DND-41 (cell line): Measurements from ENCODE around the gene DUSP8.

Source experiments
- ATAC-seq: fragments of 200-7000 bp; cut with Tn5 transposase; 3 replicates; pipeline ENCODE4 v1.9.1; 2021; ENCODE audit warnings: low read depth; ENCODE audit not compliant: insufficient read depth
- DNase-seq: peaks from one replicate; pipeline ENCODE4 v3.0.0-alpha.2; 2020
- H2AFZ ChIP-seq: 2 replicates; pipeline ENCODE4 v1.6.0; 2012; ENCODE audit warnings: low read depth, low read length
- H3K27ac ChIP-seq: 2 replicates; pipeline ENCODE4 v1.5.1; 2012; ENCODE audit warnings: low read length, inconsistent platforms
- H3K27me3 ChIP-seq: fragments of 200-600 bp; sonication (generic); 2 replicates; pipeline ENCODE4 v1.6.0; 2012; ENCODE audit warnings: low read length, mild to moderate bottlenecking, inconsistent platforms; ENCODE audit not compliant: insufficient read depth, poor library complexity
- H3K36me3 ChIP-seq: 2 replicates; pipeline ENCODE4 v1.5.1; 2012; ENCODE audit warnings: low read length, inconsistent platforms; ENCODE audit not compliant: insufficient read depth
- H3K4me1 ChIP-seq: 2 replicates; pipeline ENCODE4 v1.5.1; 2012; ENCODE audit warnings: mild to moderate bottlenecking, low read length; ENCODE audit not compliant: insufficient read depth
- H3K4me2 ChIP-seq: 2 replicates; pipeline ENCODE4 v1.6.0; 2012; ENCODE audit warnings: mild to moderate bottlenecking, moderate library complexity, low read length, inconsistent platforms; ENCODE audit not compliant: insufficient read depth
- H3K4me3 ChIP-seq, 2 experiments: fragments of 200-600 bp in 1 of 2; shearing (Covaris generic) in 1 of 2; 2 replicates each; pipeline ENCODE4 v1.5.1; 2012 to 2016; ENCODE audit warnings: inconsistent platforms in 2 of 2, low read length in 2 of 2, mild to moderate bottlenecking in 2 of 2, low read depth in 1 of 2, moderate library complexity in 1 of 2
- H3K79me2 ChIP-seq: 2 replicates; pipeline ENCODE4 v1.6.0; 2012; ENCODE audit warnings: low read length, inconsistent platforms; ENCODE audit not compliant: insufficient read depth
- H3K9ac ChIP-seq: 2 replicates; pipeline ENCODE4 v1.6.0; 2012; ENCODE audit warnings: low read depth, mild to moderate bottlenecking, inconsistent platforms, low read length, moderate library complexity
- H3K9me3 ChIP-seq: 2 replicates; pipeline ENCODE4 v1.5.1; 2012; ENCODE audit warnings: low read length, moderate library complexity, mild to moderate bottlenecking, inconsistent platforms; ENCODE audit not compliant: insufficient read depth, severe bottlenecking
- H4K20me1 ChIP-seq: 2 replicates; pipeline ENCODE4 v1.6.0; 2012; ENCODE audit warnings: low read length; ENCODE audit not compliant: insufficient read depth
- CTCF ChIP-seq: IDR thresholded peaks from 2 replicates; pipeline ENCODE4 v1.5.1; 2012; ENCODE audit warnings: borderline replicate concordance, low read length, moderate library complexity, mild to moderate bottlenecking; ENCODE audit not compliant: poor library complexity, severe bottlenecking; ENCODE audit errors: extremely low read depth
- EZH2 ChIP-seq: IDR thresholded peaks from 3 replicates; pipeline ENCODE4 v1.6.1; 2012; ENCODE audit warnings: borderline replicate concordance, low read depth, mild to moderate bottlenecking, moderate library complexity, low read length, inconsistent platforms; ENCODE audit not compliant: severe bottlenecking

Gene DUSP8

GRCh38 chr11:1528710-1529109 lies 43.4 kb downstream of the DUSP8 start:
- H3K4me1 ChIP-seq = no peaks in the 10 kb centered on the region
- H3K79me2 ChIP-seq = peaks cover 96% of the 10 kb centered on the region
- no peak for DNase-seq
- no peaks in the 10 kb centered on the region for H3K9me3 ChIP-seq
- H3K4me3 ChIP-seq = no peak overlapping the region
- ATAC-seq = no peak
- 0 out of 2 replicates have a peak, but pooled peaks cover 3% of the 10 kb centered on the region for H3K36me3 ChIP-seq
- H3K27ac ChIP-seq = no peak overlapping the region
- no peak overlapping the region for H3K4me2 ChIP-seq
- no peaks in the 10 kb centered on the region for H3K27me3 ChIP-seq
- H3K9ac ChIP-seq = no peak overlapping the region
- H2AFZ ChIP-seq = no peak overlapping the region
- no peak for TF ChIP-seq EZH2
- no peak for TF ChIP-seq CTCF
- peaks cover 90% of the 10 kb centered on the region for H4K20me1 ChIP-seq

GRCh38 chr11:1526785-1527184 lies 45.3 kb downstream of the DUSP8 start:
- no peak overlapping the region for H3K9ac ChIP-seq
- ATAC-seq = no peak

GRCh38 chr11:1523779-1524178 lies 48.3 kb downstream of the DUSP8 start:
- no peak overlapping the region for H3K4me3 ChIP-seq
- H3K4me1 ChIP-seq = no peaks in the 10 kb centered on the region
- DNase-seq (no peak), ATAC-seq (peak; percentile 44; the same call in 1 of the 3 replicates)
- H3K27ac ChIP-seq = no peak overlapping the region
- H3K9me3 ChIP-seq = no peaks in the 10 kb centered on the region
- H3K9ac ChIP-seq = no peak overlapping the region
- peaks cover 80% of the 10 kb centered on the region for H4K20me1 ChIP-seq
- no peaks in the 10 kb centered on the region for H3K36me3 ChIP-seq
- peaks cover 95% of the 10 kb centered on the region for H3K79me2 ChIP-seq
- no peak overlapping the region for H2AFZ ChIP-seq
- no peak for TF ChIP-seq CTCF
- H3K4me2 ChIP-seq = no peak overlapping the region
- H3K27me3 ChIP-seq = no peaks in the 10 kb centered on the region

More at GRCh38 chr11:1526785-1527184, 45.3 kb downstream of the DUSP8 start:
- Histone ChIP-seq H4K20me1 (peaks cover 82% of the 10 kb centered on the region), H3K4me3 (no peak overlapping the region), H3K36me3 (no peaks in the 10 kb centered on the region), H2AFZ (no peak overlapping the region), H3K27me3 (no peaks in the 10 kb centered on the region), H3K4me1 (no peaks in the 10 kb centered on the region), H3K27ac (no peak overlapping the region), H3K79me2 (peaks cover 95% of the 10 kb centered on the region), H3K4me2 (no peak overlapping the region), H3K9me3 (no peaks in the 10 kb centered on the region)
- TF ChIP-seq CTCF = no peak
- no peak for TF ChIP-seq EZH2
- no peak for DNase-seq

- Histone ChIP-seq H3K9me3 (no peaks in the 10 kb centered on the region), H3K4me1 (no peaks in the 10 kb centered on the region), H3K27ac (no peak overlapping the region), H3K9ac (no peak overlapping the region), H3K36me3 (no peaks in the 10 kb centered on the region), H3K4me2 (no peak overlapping the region), H3K79me2 (peaks cover 95% of the 10 kb centered on the region), H3K4me3 (no peak overlapping the region), H4K20me1 (peaks cover 80% of the 10 kb centered on the region), H3K27me3 (no peaks in the 10 kb centered on the region), H2AFZ (no peak overlapping the region)
- DNase-seq (no peak), ATAC-seq (no peak)
- TF ChIP-seq EZH2 (no peak), CTCF (no peak)
Measured at GRCh38 chr11:1523077-1523476, 49.0 kb downstream of the DUSP8 start.
